Uterus (tissue), 4 donors: Measurements from ENCODE around the gene P3H4. TPM values are rescaled to one million over a fixed set of nuclear protein-coding genes. Genes with fewer than 3 reads are reported as not detected.

Experiments used
- DNase-seq, 2 donors: peaks; one replicate each; pipeline ENCODE4 v3.0.0-alpha.2; 2019 to 2020
- H3K27ac ChIP-seq, 2 donors: fragments of 200-600 bp; sonication (generic); 1 replicate in 1 of 2; 2 replicates in 1 of 2; pipeline ENCODE4 v1.5.1; 2016 to 2018
- H3K27me3 ChIP-seq, 2 donors: fragments of 200-600 bp; sonication (generic); one replicate each; pipeline ENCODE4 v1.5.1; 2018 to 2019; ENCODE audit warnings: control low read depth in 1 of 2
- H3K36me3 ChIP-seq, 2 donors: fragments of 200-600 bp; sonication (generic); one replicate each; pipeline ENCODE4 v1.5.1; 2019; ENCODE audit warnings: control low read depth in 1 of 2
- H3K4me1 ChIP-seq, 2 donors: fragments of 200-600 bp; sonication (generic); one replicate each; pipeline ENCODE4 v1.5.1; 2018 to 2019; ENCODE audit warnings: control low read depth in 1 of 2
- H3K4me3 ChIP-seq, 2 donors: fragments of 200-600 bp; sonication (generic); 1 replicate in 1 of 2; 2 replicates in 1 of 2; pipeline ENCODE4 v1.5.1; 2018 to 2019; ENCODE audit warnings: mild to moderate bottlenecking in 1 of 2
- H3K9me3 ChIP-seq, 2 donors: fragments of 200-600 bp; sonication (generic); one replicate each; pipeline ENCODE4 v1.5.1; 2019; ENCODE audit warnings: control low read depth in 1 of 2
- POLR2A ChIP-seq, 2 donors: fragments of 450-650 bp; IDR thresholded peaks; one replicate each; pipeline ENCODE4 v1.6.1; 2016; ENCODE audit warnings: antibody characterized with exemption in 2 of 2, mild to moderate bottlenecking in 1 of 2, moderate library complexity in 1 of 2
- intact Hi-C: fragments of 100-400 bp; cut with DNase I; formaldehyde crosslinking; loops from one replicate; pipeline ENCODE4 v1.15.1; 2023; ENCODE audit warnings: low total_unique reads
- total RNA-seq, 4 donors: library from RNA; depleted of rRNA in 3 of 4; stranded (reverse); fragments of >200 nt in 3 of 4; gene quantifications; one replicate each; pipeline versions ENCODE4 v1.1.0 to v1.2.4, GENCODE V29; 2014 to 2023
- TF ChIP-seq, protein P1 (sequence below), 4 experiments: fragments of 200-600 bp in 2 of 4; fragments of 450-650 bp in 2 of 4; sonication (generic) in 2 of 4; IDR thresholded peaks; one replicate each; pipeline ENCODE4 v1.5.1; 2016 to 2019; ENCODE audit warnings: antibody characterized with exemption in 4 of 4, mild to moderate bottlenecking in 2 of 4, moderate library complexity in 1 of 4
- donor health status: DM: yes; HTN: yes; CAD: no.

Gene P3H4
- total RNA-seq, 4 donors from 2014 or later: 10.0 to 67.0 (median 35.1) TPM

DNA sequence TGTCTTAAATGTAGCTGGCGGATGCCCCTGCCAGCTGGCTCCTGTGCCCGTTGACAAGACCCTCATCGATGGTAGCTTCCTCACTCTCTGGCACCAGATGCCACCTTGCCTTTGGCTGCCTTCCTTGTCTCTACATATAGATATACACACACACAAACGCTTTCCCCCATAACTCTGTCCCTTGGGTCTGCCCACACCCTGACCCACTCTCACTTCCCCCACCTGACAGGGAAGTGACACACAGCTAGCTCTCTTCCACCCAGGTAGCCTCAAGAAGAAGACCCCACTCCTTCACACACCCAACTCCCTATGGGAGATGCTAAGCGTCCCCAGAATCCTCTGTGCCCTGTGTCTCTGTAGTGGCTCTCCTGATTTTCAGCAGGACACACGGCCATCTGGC, 50.9 kb downstream of the P3H4 start:
- H3K4me1 ChIP-seq: no peaks in the 10 kb centered on the region
- DNase-seq: no peak
- H3K9me3 ChIP-seq: no peaks in the 10 kb centered on the region
- H3K4me3 ChIP-seq: no peak overlapping the region
- intact Hi-C loops: no loop called here
- H3K36me3 ChIP-seq: no peaks in the 10 kb centered on the region
- TF ChIP-seq POLR2A (IDR thresholded peaks at IDR 0.05): no peak
- TF ChIP-seq, protein P1, sequence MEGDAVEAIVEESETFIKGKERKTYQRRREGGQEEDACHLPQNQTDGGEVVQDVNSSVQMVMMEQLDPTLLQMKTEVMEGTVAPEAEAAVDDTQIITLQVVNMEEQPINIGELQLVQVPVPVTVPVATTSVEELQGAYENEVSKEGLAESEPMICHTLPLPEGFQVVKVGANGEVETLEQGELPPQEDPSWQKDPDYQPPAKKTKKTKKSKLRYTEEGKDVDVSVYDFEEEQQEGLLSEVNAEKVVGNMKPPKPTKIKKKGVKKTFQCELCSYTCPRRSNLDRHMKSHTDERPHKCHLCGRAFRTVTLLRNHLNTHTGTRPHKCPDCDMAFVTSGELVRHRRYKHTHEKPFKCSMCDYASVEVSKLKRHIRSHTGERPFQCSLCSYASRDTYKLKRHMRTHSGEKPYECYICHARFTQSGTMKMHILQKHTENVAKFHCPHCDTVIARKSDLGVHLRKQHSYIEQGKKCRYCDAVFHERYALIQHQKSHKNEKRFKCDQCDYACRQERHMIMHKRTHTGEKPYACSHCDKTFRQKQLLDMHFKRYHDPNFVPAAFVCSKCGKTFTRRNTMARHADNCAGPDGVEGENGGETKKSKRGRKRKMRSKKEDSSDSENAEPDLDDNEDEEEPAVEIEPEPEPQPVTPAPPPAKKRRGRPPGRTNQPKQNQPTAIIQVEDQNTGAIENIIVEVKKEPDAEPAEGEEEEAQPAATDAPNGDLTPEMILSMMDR (IDR thresholded peaks at IDR 0.05): no peak
- H3K27me3 ChIP-seq: no peaks in the 10 kb centered on the region
- no peak overlapping the region for H3K27ac ChIP-seq

DNA sequence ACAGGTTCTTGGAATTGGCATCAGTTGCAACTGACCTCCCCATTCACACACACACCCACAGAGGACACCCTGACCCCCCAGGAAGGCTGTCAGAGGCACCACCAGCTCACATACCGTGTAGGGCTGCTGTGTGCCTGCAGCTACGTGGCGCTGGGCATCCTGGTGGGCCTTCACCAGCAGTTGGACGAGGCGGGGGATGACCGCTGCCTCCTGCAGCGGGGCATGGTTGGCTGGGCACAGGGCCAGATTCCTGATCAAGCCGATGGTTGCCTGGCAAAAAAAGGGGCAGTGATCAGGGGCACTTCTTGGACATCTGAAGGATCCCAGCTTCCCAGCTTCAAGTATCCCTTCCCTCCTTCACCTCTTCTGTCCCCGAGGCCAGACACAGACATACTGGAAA, 53.1 kb downstream of the P3H4 start:
- H3K27me3 ChIP-seq: no peaks in the 10 kb centered on the region
- intact Hi-C loops: no loop called here
- no peak for DNase-seq
- TF ChIP-seq POLR2A (IDR thresholded peaks at IDR 0.05): no peak
- TF ChIP-seq, protein P1 (IDR thresholded peaks at IDR 0.05): no peak
- no peak overlapping the region for H3K27ac ChIP-seq
- H3K36me3 ChIP-seq: no peaks in the 10 kb centered on the region
- no peak overlapping the region for H3K4me3 ChIP-seq
- no peaks in the 10 kb centered on the region for H3K4me1 ChIP-seq
- no peaks in the 10 kb centered on the region for H3K9me3 ChIP-seq

DNA sequence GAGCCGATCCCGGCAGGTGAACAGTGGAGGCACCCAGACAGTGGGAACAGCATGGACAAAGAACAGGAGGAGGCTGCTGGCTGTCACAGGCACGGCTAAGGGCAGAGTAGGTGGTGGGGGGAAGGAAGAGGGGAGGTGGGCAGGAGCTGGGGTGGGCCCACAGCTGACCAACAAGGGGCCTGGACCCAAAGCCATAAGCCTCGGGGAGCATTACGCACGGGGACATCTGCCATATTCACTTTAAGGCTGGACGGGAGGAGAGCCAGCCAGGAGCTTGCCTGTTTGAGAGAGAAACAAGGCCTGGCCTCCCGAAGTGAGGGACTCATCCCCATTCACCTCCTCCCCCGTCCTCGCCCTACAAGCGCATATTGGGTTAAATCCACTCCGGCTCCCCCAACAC, 57.7 kb downstream of the P3H4 start:
- DNase-seq: no peak
- no peak overlapping the region for H3K4me3 ChIP-seq
- H3K36me3 ChIP-seq: no peaks in the 10 kb centered on the region
- intact Hi-C loops: no loop called here
- H3K4me1 ChIP-seq: no peaks in the 10 kb centered on the region
- no peaks in the 10 kb centered on the region for H3K27me3 ChIP-seq
- TF ChIP-seq POLR2A (IDR thresholded peaks at IDR 0.05): no peak
- TF ChIP-seq, protein P1 (IDR thresholded peaks at IDR 0.05): no peak
- H3K27ac ChIP-seq: no peak overlapping the region
- no peaks in the 10 kb centered on the region for H3K9me3 ChIP-seq

Other genes starting within 250 kb of the P3H4 start
- under 1 TPM in 1 of 4 donors, not detected in 3; 0.21 TPM for gene KRT9, start 239.9 kb downstream of the P3H4 start, total RNA-seq
- under 1 TPM in 2 of 4 donors, not detected in 2; 0.52 to 0.90 TPM for gene KRT14, start 225.1 kb downstream of the P3H4 start, total RNA-seq
- gene KRT16, start 199.2 kb downstream of the P3H4 start, total RNA-seq: not detected
- gene KRT17, start 187.4 kb downstream of the P3H4 start, total RNA-seq: 10 to 100 TPM in 1 of 4 donors, under 1 TPM in 1, not detected in 2; 0.70 to 12.6 TPM
- gene EIF1, start 123.1 kb downstream of the P3H4 start, total RNA-seq: 100 to 1,000 TPM in 3 of 4 donors, 10 to 100 TPM in 1; 83.5 to 796 (median 199) TPM
- gene GAST, start 99.6 kb downstream of the P3H4 start, total RNA-seq: not detected
- gene HAP1, start 77.3 kb downstream of the P3H4 start, total RNA-seq: 1 to 10 TPM in 1 of 4 donors, not detected in 3; 2.2 TPM
- 100 to 1,000 TPM in 1 of 4 donors, 10 to 100 TPM in 3; 49.1 to 110 (median 70.0) TPM for gene JUP, start 25.2 kb downstream of the P3H4 start, total RNA-seq
- 100 to 1,000 TPM in 2 of 4 donors, 10 to 100 TPM in 2; 22.9 to 226 (median 89.5) TPM for gene FKBP10, start 1.1 kb upstream of the P3H4 start, total RNA-seq
- gene NT5C3B, start 24.3 kb upstream of the P3H4 start, total RNA-seq: 10 to 100 TPM; 32.5 to 77.9 (median 68.1) TPM
- gene KLHL10, start 25.9 kb upstream of the P3H4 start, total RNA-seq: 1 to 10 TPM in 1 of 4 donors, under 1 TPM in 1, not detected in 2; 0.70 to 1.2 TPM
- 10 to 100 TPM; 19.7 to 73.3 (median 38.5) TPM for gene KLHL11, start 53.5 kb upstream of the P3H4 start, total RNA-seq
- gene ACLY, start 107.0 kb upstream of the P3H4 start, total RNA-seq: 100 to 1,000 TPM in 1 of 4 donors, 10 to 100 TPM in 3; 30.0 to 108 (median 67.3) TPM
- 1 to 10 TPM in 3 of 4 donors, not detected in 1; 1.8 to 3.2 (median 3.2) TPM for gene ODAD4, start 118.7 kb upstream of the P3H4 start, total RNA-seq
- 10 to 100 TPM; 10.2 to 74.7 (median 40.2) TPM for gene CNP, start 154.8 kb upstream of the P3H4 start, total RNA-seq
- gene DNAJC7, start 205.5 kb upstream of the P3H4 start, total RNA-seq: 100 to 1,000 TPM in 1 of 4 donors, 10 to 100 TPM in 3; 25.1 to 107 (median 53.1) TPM
- gene NKIRAS2, start 208.1 kb upstream of the P3H4 start, total RNA-seq: 10 to 100 TPM in 3 of 4 donors, 1 to 10 TPM in 1; 2.4 to 35.4 (median 26.8) TPM
- 1 to 10 TPM in 2 of 4 donors, under 1 TPM in 1, not detected in 1; 0.77 to 3.3 (median 2.1) TPM for gene C17orf113, start 238.7 kb upstream of the P3H4 start, total RNA-seq